IMR-90 (cell line): ENCODE data around the gene PLCB4. TPM values are rescaled to one million over a fixed set of nuclear protein-coding genes. Genes with fewer than 3 reads are reported as not detected.
A peak's percentile ranks its signal among the peaks of the same experiment; 100 is the strongest.

Experiments used
- ATAC-seq: fragments of 200-7000 bp; cut with Tn5 transposase; 2 replicates; pipeline ENCODE4 v1.9.1; 2020; ENCODE audit warnings: low read depth, mild to moderate bottlenecking, moderate library complexity
- BruUV-seq: library from RNA; stranded (reverse); fragments of 400-500 nt; replicated peaks from 2 replicates; lab custom pipeline; 2021; lab: Mats Ljungman, UMichigan
- CTCF ChIA-PET: fragments of 300-600 bp; formaldehyde crosslinking; extraction: SDS; loops from one replicate; lab custom pipeline; 2021; ENCODE audit warnings: antibody characterized with exemption; lab: Yijun Ruan, JAX
- POLR2A ChIA-PET: fragments of 300-600 bp; sonication (Branson Sonifier 250); formaldehyde crosslinking; loops from one replicate; lab custom pipeline; 2022; ENCODE audit warnings: antibody characterized with exemption; ENCODE audit not compliant: unreplicated experiment; lab: Charles Lee
- DNase-seq: peaks from one replicate; pipeline ENCODE4 v3.0.0; 2013
- H2AFZ ChIP-seq: replicated peaks from 2 replicates; pipeline ENCODE3; 2013; ENCODE audit warnings: low read length, mild to moderate bottlenecking; ENCODE audit not compliant: poor library complexity
- H2AK5ac ChIP-seq: 2 replicates; pipeline ENCODE4 v1.6.1; 2013; ENCODE audit warnings: low read depth, low read length, inconsistent platforms
- H2AK9ac ChIP-seq: replicated peaks from 2 replicates; pipeline ENCODE3; 2013; ENCODE audit warnings: mild to moderate bottlenecking, low read depth, low read length, moderate library complexity; ENCODE audit not compliant: poor library complexity
- H2BK120ac ChIP-seq: 2 replicates; pipeline ENCODE4 v1.6.1; 2013; ENCODE audit warnings: low read depth, low read length, inconsistent platforms
- H2BK15ac ChIP-seq: 3 replicates; pipeline ENCODE4 v1.6.1; 2013; ENCODE audit warnings: low read depth, low read length, inconsistent platforms
- H2BK20ac ChIP-seq: 2 replicates; pipeline ENCODE4 v1.6.1; 2013; ENCODE audit warnings: low read depth, mild to moderate bottlenecking, inconsistent platforms, low read length, moderate library complexity
- H2BK5ac ChIP-seq: 2 replicates; pipeline ENCODE4 v1.6.1; 2013; ENCODE audit warnings: mild to moderate bottlenecking, low read depth, low read length, inconsistent platforms; ENCODE audit not compliant: poor library complexity, severe bottlenecking
- H3K14ac ChIP-seq: replicated peaks from 2 replicates; pipeline ENCODE4 v1.6.1; 2013; ENCODE audit warnings: low read depth, low read length, inconsistent platforms
- H3K18ac ChIP-seq: 2 replicates; pipeline ENCODE4 v1.6.1; 2013; ENCODE audit warnings: low read depth, low read length, control low read depth
- H3K23ac ChIP-seq: 2 replicates; pipeline ENCODE4 v1.6.1; 2013; ENCODE audit warnings: low read depth, low read length, inconsistent platforms
- H3K27ac ChIP-seq: 2 replicates; pipeline ENCODE4 v1.5.1; 2013; ENCODE audit warnings: mild to moderate bottlenecking, control low read depth, low read length; ENCODE audit not compliant: insufficient read depth
- H3K27me3 ChIP-seq: 2 replicates; pipeline ENCODE4 v1.6.1; 2013; ENCODE audit warnings: low read length; ENCODE audit not compliant: control insufficient read depth, insufficient read depth
- H3K36me3 ChIP-seq: 2 replicates; pipeline ENCODE4 v1.6.1; 2013; ENCODE audit warnings: low read length, mixed read lengths; ENCODE audit not compliant: control insufficient read depth, insufficient read depth
- H3K4ac ChIP-seq: 2 replicates; pipeline ENCODE4 v1.6.1; 2013; ENCODE audit warnings: low read depth, low read length, inconsistent platforms
- H3K4me1 ChIP-seq: 2 replicates; pipeline ENCODE4 v1.6.1; 2013; ENCODE audit warnings: low read length, mixed read lengths; ENCODE audit not compliant: control insufficient read depth, insufficient read depth
- H3K4me2 ChIP-seq: 2 replicates; pipeline ENCODE4 v1.6.1; 2013; ENCODE audit warnings: low read depth, mild to moderate bottlenecking, control low read depth, low read length, moderate library complexity
- H3K4me3 ChIP-seq: 2 replicates; pipeline ENCODE4 v1.5.1; 2013; ENCODE audit warnings: low read depth, mild to moderate bottlenecking, control low read depth, low read length, moderate library complexity; ENCODE audit not compliant: insufficient read depth
- H3K56ac ChIP-seq: 2 replicates; pipeline ENCODE4 v1.6.1; 2013; ENCODE audit warnings: low read length, inconsistent platforms; ENCODE audit not compliant: insufficient read depth; ENCODE audit errors: extremely low read depth
- H3K79me1 ChIP-seq, 2 experiments: 2 replicates each; pipeline ENCODE4 v1.6.1; 2013; ENCODE audit warnings: low read length in 2 of 2, inconsistent platforms in 1 of 2, low read depth in 1 of 2
- H3K9ac ChIP-seq: 2 replicates; pipeline ENCODE4 v1.6.1; 2013; ENCODE audit warnings: low read depth, low read length, control low read depth
- H3K9me1 ChIP-seq: 2 replicates; pipeline ENCODE4 v1.6.1; 2013; ENCODE audit warnings: low read length, inconsistent platforms; ENCODE audit not compliant: insufficient read depth
- H3K9me3 ChIP-seq: 2 replicates; pipeline ENCODE4 v1.6.1; 2013; ENCODE audit warnings: low read length; ENCODE audit not compliant: control insufficient read depth, insufficient read depth
- H4K20me1 ChIP-seq: 2 replicates; pipeline ENCODE4 v1.6.1; 2013; ENCODE audit warnings: low read length, inconsistent platforms; ENCODE audit not compliant: insufficient read depth
- H4K5ac ChIP-seq: 2 replicates; pipeline ENCODE4 v1.6.1; 2013; ENCODE audit warnings: mild to moderate bottlenecking, low read depth, low read length, control low read depth
- H4K8ac ChIP-seq, 2 experiments: 2 replicates each; pipeline ENCODE4 v1.6.1; 2013; ENCODE audit warnings: low read depth in 2 of 2, low read length in 2 of 2, control low read depth in 1 of 2, inconsistent platforms in 1 of 2
- H4K91ac ChIP-seq: 2 replicates; pipeline ENCODE4 v1.6.1; 2013; ENCODE audit warnings: low read depth, low read length, inconsistent platforms; ENCODE audit not compliant: insufficient read depth
- CHD1 ChIP-seq: IDR thresholded peaks from 2 replicates; pipeline ENCODE4 v1.6.1; 2012; ENCODE audit warnings: low read depth, low read length, improper control_type of control experiment
- CTCF ChIP-seq: conservative IDR thresholded peaks from 2 replicates; pipeline ENCODE4 v1.5.1; 2012; ENCODE audit warnings: mild to moderate bottlenecking, low read depth, low read length, improper control_type of control experiment
- WGBS, 2 experiments: methylation state at CpG; one replicate each; pipeline versions ENCODE4 v1.1.5 to v1.1.7; 2013; ENCODE audit warnings: missing lambda C conversion rate in 2 of 2; ENCODE audit not compliant: insufficient read length in 1 of 2; ENCODE audit errors: extremely low coverage in 2 of 2; 5-methylcytosine and 5-hydroxymethylcytosine counted together
- dilution Hi-C: fragments of 300-500 bp; cut with HindIII; formaldehyde crosslinking; loops from one replicate; pipeline ENCODE4 v1.14.3; 2018; ENCODE audit warnings: low sequenced_read_pairs; ENCODE audit not compliant: unreplicated experiment
- in situ Hi-C: fragments of 300-500 bp; cut with MboI; formaldehyde crosslinking; loops from 3 replicates; pipeline ENCODE4 v1.14.3; 2019; ENCODE audit warnings: low sequenced_read_pairs, inconsistent platforms, mixed read lengths
- intact Hi-C: fragments of 100-400 bp; cut with micrococcal nuclease; formaldehyde crosslinking; loops from 2 replicates; pipeline ENCODE4 v1.10.0; 2022
- polyA plus RNA-seq, 3 experiments: library from polyadenylated mRNA; depleted of rRNA; stranded (reverse); fragments of >200 nt; gene quantifications; 2 replicates each; pipeline ENCODE4 v1.2.3, GENCODE V29; 2012; ENCODE audit warnings: low replicate concordance in 1 of 3
- total RNA-seq: library from RNA; depleted of rRNA; stranded (reverse); fragments of >200 nt; gene quantifications from 2 replicates; pipeline ENCODE4 v1.2.3, GENCODE V29; 2012

The PLCB4 gene
- total and polyA plus RNA-seq, 2 of the 4 experiments (the other 2 are of a cell fraction): 12.5 to 24.0 TPM

GRCh38 chr20:9160757-9161156 lies 91.9 kb downstream of the PLCB4 start:
- no peak overlapping the region for H3K27ac ChIP-seq
- H3K9me3 ChIP-seq: no peaks in the 10 kb centered on the region
- intact Hi-C loops: loop anchor here (10.0 kb wide), 1 partner anchor 366 kb away; no protein-coding TSS in a partner anchor
- H4K20me1 ChIP-seq: peaks cover 20% of the 10 kb centered on the region; the same call in 1 of the 2 replicates
- H3K56ac ChIP-seq: no peak overlapping the region
- peaks cover 4% of the 10 kb centered on the region for H3K4me1 ChIP-seq
- no peak overlapping the region for H4K5ac ChIP-seq
- no peak for DNase-seq
- WGBS, 2 experiments: 80% methylated on average over 1 of the region's 2 CpGs; no CpG with 5 or more reads in 1 of the 2 experiments
- in situ Hi-C loops: no loop called here
- H3K4me3 ChIP-seq: no peak overlapping the region
- H2BK120ac ChIP-seq: no peak overlapping the region
- no peak for TF ChIP-seq CTCF
- no peak for TF ChIP-seq CHD1
- H2BK15ac ChIP-seq: no peak overlapping the region
- H3K9me1 ChIP-seq: peaks cover 6% of the 10 kb centered on the region
- H3K4ac ChIP-seq: no peak overlapping the region
- no peaks in the 10 kb centered on the region for H3K27me3 ChIP-seq
- H2AK5ac ChIP-seq: no peak overlapping the region
- H3K4me2 ChIP-seq: no peak overlapping the region
- H4K91ac ChIP-seq: no peak overlapping the region
- no peak overlapping the region for H3K9ac ChIP-seq
- H2AFZ ChIP-seq: no peak overlapping the region
- no TSS peak for BruUV-seq
- no peak overlapping the region for H3K23ac ChIP-seq
- H4K8ac ChIP-seq: no peak overlapping the region
- H3K36me3 ChIP-seq: no peaks in the 10 kb centered on the region; the same call in 1 of the 2 replicates
- H3K14ac ChIP-seq: 0 out of 2 replicates have a peak overlapping the region, but pooled peaks have one; percentile 7
- POLR2A ChIA-PET: no interaction called here
- CTCF ChIA-PET: interaction anchor here (1.2 kb wide), 1 partner anchor 25 kb away, joined by 4 read pairs; no protein-coding TSS in a partner anchor
- dilution Hi-C loops: no loop called here
- H2AK9ac ChIP-seq: no peak overlapping the region
- ATAC-seq: no peak; the same call in 1 of the 2 replicates
- peaks cover 18 to 58% of the 10 kb centered on the region in 2 experiments for H3K79me1 ChIP-seq
- no peak overlapping the region for H2BK5ac ChIP-seq
- H2BK20ac ChIP-seq: no peak overlapping the region
- no peak overlapping the region for H3K18ac ChIP-seq
